ENCODE measurements around the gene KLHL17. TPM values are rescaled to one million over a fixed set of nuclear protein-coding genes. Genes with fewer than 3 reads are reported as not detected.

KLHL17 gene
- total and polyA plus RNA-seq, 9 of the 15 experiments (the other 6 are each of a cell fraction or from before 2014, with no cell fraction given), result 0.14 to 84.8 (median 13.0) TPM

- TF ChIP-seq SAFB2 (IDR thresholded peaks at IDR 0.05; ENCODE audit: borderline replicate concordance, low read depth, low read length, severe bottlenecking) (no peak), MAZ (CRISPR knock-in tag; conservative IDR thresholded peaks at IDR 0.05 in 1 of 2, IDR thresholded peaks at IDR 0.05 in 1 of 2) (peak in 1 of 2 experiments; percentile 49; a peak in 1 of 4 replicates), PHF8 (IDR thresholded peaks at IDR 0.05; ENCODE audit: borderline replicate concordance, low read length) (no peak), CREB1 (IDR thresholded peaks at IDR 0.05) (no peak), CREB1 (CRISPR knock-in tag; IDR thresholded peaks at IDR 0.05) (no peak), ATF3 (IDR thresholded peaks at IDR 0.05) (peak; percentile 39; the same call in 1 of the 2 replicates), ATF3 (CRISPR knock-in tag; conservative IDR thresholded peaks at IDR 0.05) (0 out of 2 replicates have a peak, but pooled peaks have one; percentile 29), AFF4 (CRISPR knock-in tag; IDR thresholded peaks at IDR 0.05) (no peak), KLF13 (tag; IDR thresholded peaks at IDR 0.05; ENCODE audit: borderline replicate concordance, low read depth) (no peak), KDM1A (IDR thresholded peaks at IDR 0.05) (0 out of 4 replicates have a peak, but pooled peaks of 1 of the 2 experiments have one; percentile 40), TSHZ1 (CRISPR knock-in tag; IDR thresholded peaks at IDR 0.05) (no peak), ERF (CRISPR knock-in tag; IDR thresholded peaks at IDR 0.05) (no peak), ZNF696 (CRISPR knock-in tag; conservative IDR thresholded peaks at IDR 0.05) (no peak), HOXB6 (CRISPR knock-in tag; IDR thresholded peaks at IDR 0.05; ENCODE audit: borderline replicate concordance) (no peak), SLC30A9 (CRISPR knock-in tag; IDR thresholded peaks at IDR 0.05) (no peak), CREM (IDR thresholded peaks at IDR 0.05; ENCODE audit: low read depth) (0 out of 2 replicates have a peak, but pooled peaks have one; percentile 20), U2AF1 (optimal IDR thresholded peaks at IDR 0.05; ENCODE audit: low read depth, low read length) (no peak), CBFA2T3 (IDR thresholded peaks at IDR 0.05) (peak; percentile 58)
These were observed 49.3 kb upstream of the KLHL17 start (continued) for GRCh38 chr1:910881-911721.
